Liver (tissue), 3 donors: ENCODE measurements around the gene TAS1R2.

Source experiments
- FOXA2 ChIP-seq: IDR thresholded peaks from 2 replicates; pipeline ENCODE4 v1.6.1; 2016; ENCODE audit warnings: antibody characterized with exemption
- GABPA ChIP-seq, 2 donors: IDR thresholded peaks in 1 of 2; conservative IDR thresholded peaks in 1 of 2; 2 replicates each; pipeline ENCODE4 v1.6.1; 2016; ENCODE audit warnings: antibody characterized with exemption in 2 of 2, mild to moderate bottlenecking in 1 of 2, moderate library complexity in 1 of 2
- HNF4A ChIP-seq, 2 donors: conservative IDR thresholded peaks; 2 replicates each; pipeline ENCODE4 v1.6.1; 2016; ENCODE audit warnings: antibody characterized with exemption in 2 of 2, mild to moderate bottlenecking in 2 of 2
- SP1 ChIP-seq: IDR thresholded peaks from 2 replicates; pipeline ENCODE4 v1.6.1; 2018; ENCODE audit warnings: antibody characterized with exemption, mild to moderate bottlenecking
- TF ChIP-seq, protein P1 (sequence below): fragments of 150-350 bp; IDR thresholded peaks from 2 replicates; pipeline ENCODE4 v1.5.1; 2017; ENCODE audit warnings: improper control_type of control experiment, low read depth, low read length; ENCODE audit not compliant: missing input control
- TF ChIP-seq, protein P2 (sequence below): IDR thresholded peaks from 2 replicates; pipeline ENCODE4 v1.6.1; 2016; ENCODE audit warnings: antibody characterized with exemption
- TF ChIP-seq, protein P3 (sequence below): IDR thresholded peaks from 2 replicates; pipeline ENCODE4 v1.6.1; 2016; ENCODE audit warnings: antibody characterized with exemption
- TF ChIP-seq, protein P4 (sequence below): IDR thresholded peaks from 2 replicates; pipeline ENCODE4 v1.6.1; 2016; ENCODE audit warnings: antibody characterized with exemption
- TF ChIP-seq, protein P5 (sequence below): IDR thresholded peaks from 2 replicates; pipeline ENCODE4 v1.6.1; 2016; ENCODE audit warnings: antibody characterized with exemption, mild to moderate bottlenecking
- donor health status: healthy.
- donor health status: healthy.

DNA sequence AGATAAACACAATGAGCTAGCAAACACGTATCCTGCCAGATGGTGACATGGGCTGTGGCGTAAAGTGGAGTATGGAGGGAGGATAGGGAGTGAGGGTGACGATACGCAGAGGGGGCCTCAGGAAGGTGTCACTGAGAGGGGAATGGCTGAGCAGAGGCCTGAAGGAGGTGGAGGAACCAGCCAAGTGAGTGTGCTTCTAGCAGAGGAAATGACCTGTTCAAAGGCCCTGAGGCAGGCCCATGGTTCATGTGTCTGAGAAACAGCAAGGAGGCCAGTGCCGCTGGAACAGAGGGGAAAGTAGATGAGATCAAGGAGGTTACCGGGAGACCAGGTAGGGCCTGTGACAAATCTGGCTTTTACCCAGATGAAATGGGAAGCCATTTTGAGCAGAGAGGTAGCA, 36.0 kb downstream of the TAS1R2 start:
- TF ChIP-seq, protein P1, sequence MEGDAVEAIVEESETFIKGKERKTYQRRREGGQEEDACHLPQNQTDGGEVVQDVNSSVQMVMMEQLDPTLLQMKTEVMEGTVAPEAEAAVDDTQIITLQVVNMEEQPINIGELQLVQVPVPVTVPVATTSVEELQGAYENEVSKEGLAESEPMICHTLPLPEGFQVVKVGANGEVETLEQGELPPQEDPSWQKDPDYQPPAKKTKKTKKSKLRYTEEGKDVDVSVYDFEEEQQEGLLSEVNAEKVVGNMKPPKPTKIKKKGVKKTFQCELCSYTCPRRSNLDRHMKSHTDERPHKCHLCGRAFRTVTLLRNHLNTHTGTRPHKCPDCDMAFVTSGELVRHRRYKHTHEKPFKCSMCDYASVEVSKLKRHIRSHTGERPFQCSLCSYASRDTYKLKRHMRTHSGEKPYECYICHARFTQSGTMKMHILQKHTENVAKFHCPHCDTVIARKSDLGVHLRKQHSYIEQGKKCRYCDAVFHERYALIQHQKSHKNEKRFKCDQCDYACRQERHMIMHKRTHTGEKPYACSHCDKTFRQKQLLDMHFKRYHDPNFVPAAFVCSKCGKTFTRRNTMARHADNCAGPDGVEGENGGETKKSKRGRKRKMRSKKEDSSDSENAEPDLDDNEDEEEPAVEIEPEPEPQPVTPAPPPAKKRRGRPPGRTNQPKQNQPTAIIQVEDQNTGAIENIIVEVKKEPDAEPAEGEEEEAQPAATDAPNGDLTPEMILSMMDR: no peak
- TF ChIP-seq FOXA2 (no peak), HNF4A (conservative IDR thresholded peaks at IDR 0.05) (no peak), SP1 (no peak), GABPA (IDR thresholded peaks at IDR 0.05 in 1 of 2, conservative IDR thresholded peaks at IDR 0.05 in 1 of 2) (no peak)
- TF ChIP-seq, protein P2, sequence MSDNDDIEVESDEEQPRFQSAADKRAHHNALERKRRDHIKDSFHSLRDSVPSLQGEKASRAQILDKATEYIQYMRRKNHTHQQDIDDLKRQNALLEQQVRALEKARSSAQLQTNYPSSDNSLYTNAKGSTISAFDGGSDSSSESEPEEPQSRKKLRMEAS: no peak
- TF ChIP-seq, protein P3, sequence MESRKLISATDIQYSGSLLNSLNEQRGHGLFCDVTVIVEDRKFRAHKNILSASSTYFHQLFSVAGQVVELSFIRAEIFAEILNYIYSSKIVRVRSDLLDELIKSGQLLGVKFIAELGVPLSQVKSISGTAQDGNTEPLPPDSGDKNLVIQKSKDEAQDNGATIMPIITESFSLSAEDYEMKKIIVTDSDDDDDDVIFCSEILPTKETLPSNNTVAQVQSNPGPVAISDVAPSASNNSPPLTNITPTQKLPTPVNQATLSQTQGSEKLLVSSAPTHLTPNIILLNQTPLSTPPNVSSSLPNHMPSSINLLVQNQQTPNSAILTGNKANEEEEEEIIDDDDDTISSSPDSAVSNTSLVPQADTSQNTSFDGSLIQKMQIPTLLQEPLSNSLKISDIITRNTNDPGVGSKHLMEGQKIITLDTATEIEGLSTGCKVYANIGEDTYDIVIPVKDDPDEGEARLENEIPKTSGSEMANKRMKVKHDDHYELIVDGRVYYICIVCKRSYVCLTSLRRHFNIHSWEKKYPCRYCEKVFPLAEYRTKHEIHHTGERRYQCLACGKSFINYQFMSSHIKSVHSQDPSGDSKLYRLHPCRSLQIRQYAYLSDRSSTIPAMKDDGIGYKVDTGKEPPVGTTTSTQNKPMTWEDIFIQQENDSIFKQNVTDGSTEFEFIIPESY: no peak
- TF ChIP-seq, protein P4, sequence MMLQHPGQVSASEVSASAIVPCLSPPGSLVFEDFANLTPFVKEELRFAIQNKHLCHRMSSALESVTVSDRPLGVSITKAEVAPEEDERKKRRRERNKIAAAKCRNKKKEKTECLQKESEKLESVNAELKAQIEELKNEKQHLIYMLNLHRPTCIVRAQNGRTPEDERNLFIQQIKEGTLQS: no peak
- TF ChIP-seq, protein P5, sequence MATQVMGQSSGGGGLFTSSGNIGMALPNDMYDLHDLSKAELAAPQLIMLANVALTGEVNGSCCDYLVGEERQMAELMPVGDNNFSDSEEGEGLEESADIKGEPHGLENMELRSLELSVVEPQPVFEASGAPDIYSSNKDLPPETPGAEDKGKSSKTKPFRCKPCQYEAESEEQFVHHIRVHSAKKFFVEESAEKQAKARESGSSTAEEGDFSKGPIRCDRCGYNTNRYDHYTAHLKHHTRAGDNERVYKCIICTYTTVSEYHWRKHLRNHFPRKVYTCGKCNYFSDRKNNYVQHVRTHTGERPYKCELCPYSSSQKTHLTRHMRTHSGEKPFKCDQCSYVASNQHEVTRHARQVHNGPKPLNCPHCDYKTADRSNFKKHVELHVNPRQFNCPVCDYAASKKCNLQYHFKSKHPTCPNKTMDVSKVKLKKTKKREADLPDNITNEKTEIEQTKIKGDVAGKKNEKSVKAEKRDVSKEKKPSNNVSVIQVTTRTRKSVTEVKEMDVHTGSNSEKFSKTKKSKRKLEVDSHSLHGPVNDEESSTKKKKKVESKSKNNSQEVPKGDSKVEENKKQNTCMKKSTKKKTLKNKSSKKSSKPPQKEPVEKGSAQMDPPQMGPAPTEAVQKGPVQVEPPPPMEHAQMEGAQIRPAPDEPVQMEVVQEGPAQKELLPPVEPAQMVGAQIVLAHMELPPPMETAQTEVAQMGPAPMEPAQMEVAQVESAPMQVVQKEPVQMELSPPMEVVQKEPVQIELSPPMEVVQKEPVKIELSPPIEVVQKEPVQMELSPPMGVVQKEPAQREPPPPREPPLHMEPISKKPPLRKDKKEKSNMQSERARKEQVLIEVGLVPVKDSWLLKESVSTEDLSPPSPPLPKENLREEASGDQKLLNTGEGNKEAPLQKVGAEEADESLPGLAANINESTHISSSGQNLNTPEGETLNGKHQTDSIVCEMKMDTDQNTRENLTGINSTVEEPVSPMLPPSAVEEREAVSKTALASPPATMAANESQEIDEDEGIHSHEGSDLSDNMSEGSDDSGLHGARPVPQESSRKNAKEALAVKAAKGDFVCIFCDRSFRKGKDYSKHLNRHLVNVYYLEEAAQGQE: no peak
